ENCODE data around the gene MAST2. TPM values are rescaled to one million over a fixed set of nuclear protein-coding genes. Genes with fewer than 3 reads are reported as not detected.

MAST2 gene
- total RNA-seq, 4 donors from 2014 or later: 8.3 to 24.8 (median 14.5) TPM

DNA sequence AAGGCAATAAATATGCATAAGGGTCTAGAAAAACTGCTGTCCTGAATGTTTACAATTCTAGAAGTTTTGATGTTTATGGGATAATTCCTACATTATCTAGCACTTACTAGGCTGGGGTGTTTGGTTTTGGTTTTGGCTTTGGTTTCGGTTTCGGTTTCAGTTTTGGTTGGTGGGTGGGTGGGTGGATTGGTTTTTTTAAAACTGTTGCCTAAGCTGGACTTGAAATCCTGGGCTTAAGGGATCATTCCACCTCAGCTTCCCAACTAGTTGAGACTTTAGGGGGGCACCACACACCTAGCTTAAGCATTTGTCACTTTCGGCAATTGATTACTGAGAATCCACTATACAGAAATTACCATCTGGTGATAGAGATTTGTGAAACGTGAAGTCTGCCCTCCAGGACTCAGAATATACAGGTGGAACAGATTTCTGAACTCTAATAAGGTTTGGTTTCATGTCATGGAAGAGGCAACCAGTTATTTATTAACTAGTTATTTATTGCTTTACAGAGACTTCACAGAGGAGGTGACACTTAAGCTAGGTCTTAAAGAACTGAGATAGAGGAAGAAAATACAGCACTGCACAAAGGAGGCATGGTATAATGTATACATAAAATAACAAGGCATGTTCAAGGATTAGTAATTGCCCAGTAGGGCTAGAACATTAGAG is 259.4 kb downstream of the MAST2 start:
- intact Hi-C loops (cut with DNase I): no loop called here
- TF ChIP-seq, protein P1, sequence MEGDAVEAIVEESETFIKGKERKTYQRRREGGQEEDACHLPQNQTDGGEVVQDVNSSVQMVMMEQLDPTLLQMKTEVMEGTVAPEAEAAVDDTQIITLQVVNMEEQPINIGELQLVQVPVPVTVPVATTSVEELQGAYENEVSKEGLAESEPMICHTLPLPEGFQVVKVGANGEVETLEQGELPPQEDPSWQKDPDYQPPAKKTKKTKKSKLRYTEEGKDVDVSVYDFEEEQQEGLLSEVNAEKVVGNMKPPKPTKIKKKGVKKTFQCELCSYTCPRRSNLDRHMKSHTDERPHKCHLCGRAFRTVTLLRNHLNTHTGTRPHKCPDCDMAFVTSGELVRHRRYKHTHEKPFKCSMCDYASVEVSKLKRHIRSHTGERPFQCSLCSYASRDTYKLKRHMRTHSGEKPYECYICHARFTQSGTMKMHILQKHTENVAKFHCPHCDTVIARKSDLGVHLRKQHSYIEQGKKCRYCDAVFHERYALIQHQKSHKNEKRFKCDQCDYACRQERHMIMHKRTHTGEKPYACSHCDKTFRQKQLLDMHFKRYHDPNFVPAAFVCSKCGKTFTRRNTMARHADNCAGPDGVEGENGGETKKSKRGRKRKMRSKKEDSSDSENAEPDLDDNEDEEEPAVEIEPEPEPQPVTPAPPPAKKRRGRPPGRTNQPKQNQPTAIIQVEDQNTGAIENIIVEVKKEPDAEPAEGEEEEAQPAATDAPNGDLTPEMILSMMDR (IDR thresholded peaks at IDR 0.05): no peak
- TF ChIP-seq POLR2A (IDR thresholded peaks at IDR 0.05): no peak
- 65 to 84% methylated on average over 4 of the region's 4 CpGs for WGBS, 2 donors
- H3K36me3 ChIP-seq: peaks cover 0 to 14% (median 0%) of the 10 kb centered on the region in 3 donors
- DNase-seq: no peak
- H3K27ac ChIP-seq: no peak overlapping the region
- no peaks in the 10 kb centered on the region for H3K4me1 ChIP-seq
- no peak overlapping the region for H3K4me3 ChIP-seq
- no peaks in the 10 kb centered on the region for H3K27me3 ChIP-seq
- no peaks in the 10 kb centered on the region for H3K9me3 ChIP-seq

DNA sequence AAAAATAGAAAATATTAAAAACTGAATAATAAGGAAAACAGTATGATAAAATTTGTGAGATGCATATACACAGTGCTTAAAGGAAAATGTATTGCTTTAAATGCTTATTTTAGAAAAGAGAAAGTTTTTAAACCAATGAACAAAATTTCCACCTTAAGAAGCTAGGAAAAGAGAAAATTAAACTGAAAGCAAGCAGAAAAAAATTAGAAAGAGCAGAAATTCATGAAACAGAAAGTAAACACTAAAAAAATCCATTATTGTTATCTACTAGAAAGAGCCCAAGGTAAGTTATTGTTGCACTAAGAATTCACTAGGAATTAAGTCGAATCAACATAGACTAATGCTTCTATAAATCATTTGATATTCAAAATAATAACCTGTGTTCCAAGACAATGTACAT is 261.3 kb downstream of the MAST2 start:
- no peaks in the 10 kb centered on the region for H3K4me1 ChIP-seq
- H3K9me3 ChIP-seq: no peaks in the 10 kb centered on the region
- no peaks in the 10 kb centered on the region for H3K27me3 ChIP-seq
- H3K4me3 ChIP-seq: no peak overlapping the region
- TF ChIP-seq, protein P1 (IDR thresholded peaks at IDR 0.05): no peak
- TF ChIP-seq POLR2A (IDR thresholded peaks at IDR 0.05): no peak
- H3K27ac ChIP-seq: no peak overlapping the region
- intact Hi-C loops (cut with DNase I): no loop called here
- DNase-seq: no peak
- WGBS, 2 donors: 66 to 71% methylated on average over 1 of the region's 1 CpG
- H3K36me3 ChIP-seq: peaks cover 0 to 7% (median 0%) of the 10 kb centered on the region in 3 donors

DNA sequence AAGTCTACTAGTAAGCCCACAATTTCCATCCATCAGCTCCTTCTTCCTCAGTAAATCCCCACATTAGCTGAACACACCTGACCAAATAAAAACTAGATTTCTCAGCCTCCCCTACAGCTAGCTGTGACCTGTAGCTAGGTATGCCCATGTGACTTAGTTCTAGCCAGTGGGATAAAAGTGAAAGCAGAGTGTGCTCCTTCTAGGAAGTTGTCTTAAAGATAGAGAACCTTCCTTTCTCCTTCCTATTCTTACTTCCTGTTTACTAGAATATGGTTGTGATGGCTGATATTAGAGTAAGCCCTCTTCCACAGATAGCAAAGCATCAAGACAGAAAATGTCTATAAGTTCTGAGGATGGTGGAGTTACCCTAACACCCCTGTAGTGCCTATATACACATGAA is 262.0 kb downstream of the MAST2 start:
- TF ChIP-seq, protein P1 (IDR thresholded peaks at IDR 0.05): no peak
- TF ChIP-seq POLR2A (IDR thresholded peaks at IDR 0.05): no peak
- H3K27ac ChIP-seq: no peak overlapping the region
- no peaks in the 10 kb centered on the region for H3K9me3 ChIP-seq
- H3K4me1 ChIP-seq: no peaks in the 10 kb centered on the region
- intact Hi-C loops (cut with DNase I): no loop called here
- H3K36me3 ChIP-seq: peaks cover 0 to 7% (median 0%) of the 10 kb centered on the region in 3 donors
- DNase-seq: no peak
- H3K27me3 ChIP-seq: no peaks in the 10 kb centered on the region
- H3K4me3 ChIP-seq: no peak overlapping the region

DNA sequence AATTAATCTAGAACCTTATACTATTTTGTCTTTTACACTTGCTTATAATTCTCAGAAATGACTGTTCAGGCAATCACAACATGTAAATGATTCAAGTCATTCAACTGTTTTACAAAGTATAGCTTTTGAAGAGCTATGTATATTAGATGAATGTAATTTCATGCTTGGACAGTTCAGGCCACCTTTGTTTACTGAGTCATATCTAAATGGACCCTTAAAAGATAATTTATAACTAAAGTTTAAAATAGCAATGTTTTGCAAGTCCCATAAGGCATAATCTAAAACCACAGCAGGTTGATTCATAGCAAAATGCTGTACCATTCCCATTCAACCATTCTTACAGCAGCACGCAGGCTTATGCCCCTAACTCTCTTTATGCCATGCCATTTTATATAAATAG is 264.2 kb downstream of the MAST2 start:
- TF ChIP-seq POLR2A (IDR thresholded peaks at IDR 0.05): no peak
- TF ChIP-seq, protein P1 (IDR thresholded peaks at IDR 0.05): no peak
- Histone ChIP-seq H3K27ac (no peak overlapping the region), H3K9me3 (no peaks in the 10 kb centered on the region), H3K27me3 (no peaks in the 10 kb centered on the region), H3K4me3 (no peak overlapping the region), H3K4me1 (no peaks in the 10 kb centered on the region), H3K36me3 (no peaks in the 10 kb centered on the region)
- WGBS, 2 donors: 96 to 100% methylated on average over 1 of the region's 1 CpG
- intact Hi-C loops (cut with DNase I): no loop called here
- no peak for DNase-seq

DNA sequence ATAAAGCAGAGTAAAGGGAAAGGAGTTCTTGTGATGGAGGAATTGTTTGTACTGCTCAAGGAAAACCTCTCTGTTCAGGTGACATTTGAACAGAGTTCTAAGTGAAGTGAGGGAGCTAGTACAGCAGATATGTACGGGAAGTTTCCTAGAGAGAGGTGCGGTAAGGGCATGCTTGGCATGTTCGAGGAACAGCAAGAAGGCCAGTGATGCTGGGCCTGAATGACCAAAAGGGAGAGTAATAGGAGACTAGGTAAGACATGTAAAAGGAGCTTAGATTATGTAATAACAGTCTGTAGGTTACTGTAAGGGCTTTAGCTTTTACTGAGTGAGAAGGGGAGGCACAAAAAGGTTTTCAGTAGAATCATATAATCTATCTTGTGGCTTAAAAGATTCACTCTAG is 265.1 kb downstream of the MAST2 start:
- Histone ChIP-seq H3K9me3 (no peaks in the 10 kb centered on the region), H3K27me3 (no peaks in the 10 kb centered on the region), H3K36me3 (no peaks in the 10 kb centered on the region), H3K27ac (no peak overlapping the region), H3K4me3 (no peak overlapping the region), H3K4me1 (no peaks in the 10 kb centered on the region)
- TF ChIP-seq POLR2A (IDR thresholded peaks at IDR 0.05): no peak
- TF ChIP-seq, protein P1 (IDR thresholded peaks at IDR 0.05): no peak
- intact Hi-C loops (cut with DNase I): no loop called here
- no peak for DNase-seq
- 86 to 91% methylated on average over 3 of the region's 3 CpGs for WGBS, 2 donors

All from esophagus squamous epithelium (tissue), 5 donors.